Activated naive CD8-positive, alpha-beta T cell treated with anti-CD3 and anti-CD28 coated beads, Interleukin-2, amount 10 ng/mL, durations not matched to agents 7 days and 5 days (primary cell): ENCODE data around the gene PADI4. TPM values are rescaled to one million over a fixed set of nuclear protein-coding genes. Genes with fewer than 3 reads are reported as not detected.
"Not testable (repeated sequence)": the region's sequence is repeated elsewhere in the genome, so short reads cannot be mapped to it uniquely, and the experiment has no call there.

Experiments
- ATAC-seq: fragments of 150-1000 bp; cut with Tn5 transposase; one replicate; pipeline ENCODE4 v1.10.0; 2021; ENCODE audit warnings: low read depth, moderate library complexity
- POLR2A ChIA-PET: fragments of 350-600 bp; sonication (Branson Sonifier 250); formaldehyde crosslinking; loops from one replicate; lab custom pipeline; 2021; ENCODE audit warnings: antibody characterized with exemption; lab: Charles Lee
- DNase-seq: peaks from one replicate; pipeline ENCODE4 v3.0.0; 2021
- H3K27ac Mint-ChIP-seq: one replicate; pipeline ENCODE4 v1.8.0; 2022; ENCODE audit warnings: mild to moderate bottlenecking, mixed read lengths
- H3K27me3 Mint-ChIP-seq: one replicate; pipeline ENCODE4 v1.8.0; 2022; ENCODE audit warnings: mild to moderate bottlenecking, moderate library complexity, mixed read lengths
- H3K36me3 Mint-ChIP-seq: one replicate; pipeline ENCODE4 v1.8.0; 2021; ENCODE audit warnings: mild to moderate bottlenecking, mixed read lengths
- H3K4me1 Mint-ChIP-seq: one replicate; pipeline ENCODE4 v1.8.0; 2021; ENCODE audit warnings: mixed read lengths
- H3K4me3 Mint-ChIP-seq: one replicate; pipeline ENCODE4 v1.8.0; 2022; ENCODE audit warnings: mild to moderate bottlenecking, moderate library complexity, mixed read lengths
- H3K9me3 Mint-ChIP-seq: one replicate; pipeline ENCODE4 v1.8.0; 2021; ENCODE audit warnings: mixed read lengths
- microRNA-seq: library from miRNA; unstranded; fragments of <30 nt; microRNA quantifications from one replicate; pipeline ENCODE4 v1.2.0, GENCODE V29; 2022
- total RNA-seq, 2 experiments: library from RNA; stranded (reverse); gene quantifications; one replicate each; pipeline ENCODE4 v1.2.3, GENCODE V29; 2021

Gene PADI4
- total RNA-seq, 2 experiments from 2014 or later = 4.3 to 4.9 TPM

GRCh38 chr1:17404820-17405219, 96.8 kb downstream of the PADI4 start:
- no peak for ATAC-seq
- Mint-ChIP-seq H3K4me1 (no peaks in the 10 kb centered on the region), H3K27ac (no peak overlapping the region)

DNA sequence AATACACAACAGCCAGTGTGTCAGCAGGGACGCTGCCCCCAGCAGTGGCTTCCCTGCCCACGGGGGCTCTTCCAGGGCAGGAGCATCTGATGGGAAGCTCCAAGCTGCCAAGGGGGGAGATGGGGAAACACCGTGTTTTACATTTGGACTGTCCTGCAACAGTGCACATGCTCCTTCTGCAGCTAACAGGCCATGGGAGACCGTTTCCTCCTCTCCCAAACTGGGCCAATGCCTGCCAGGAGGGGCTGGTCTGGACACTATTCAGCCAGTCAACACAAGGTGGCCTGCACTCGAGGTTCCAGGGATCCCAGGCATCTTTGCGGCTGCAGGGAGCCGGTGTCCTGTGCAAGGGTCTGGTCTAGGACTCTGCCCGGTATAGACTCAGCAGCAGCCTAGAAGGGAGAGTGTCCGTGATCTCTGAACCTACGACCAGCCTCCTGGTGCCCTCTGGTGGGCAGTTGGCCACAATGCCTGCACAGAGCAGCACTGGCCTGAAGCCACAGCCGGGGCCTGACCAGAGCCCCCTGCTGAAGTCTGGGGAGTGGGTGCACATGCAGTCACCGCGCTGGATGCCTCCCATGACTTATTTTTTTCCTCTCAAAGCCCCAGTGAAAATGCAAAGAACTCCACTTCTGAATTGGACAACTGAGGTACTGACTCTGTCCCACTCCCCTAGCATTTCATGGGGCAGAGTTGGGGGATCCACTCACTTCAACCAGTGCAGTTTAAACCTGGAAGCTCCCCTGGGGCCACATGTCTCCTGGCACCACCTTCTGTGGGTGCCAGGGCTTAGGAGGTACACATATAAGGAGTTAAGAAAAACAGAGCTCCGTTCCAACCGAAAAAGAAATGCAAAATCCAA, 98.1 kb downstream of the PADI4 start:
- H3K27ac Mint-ChIP-seq = no peak overlapping the region
- H3K9me3 Mint-ChIP-seq = no peaks in the 10 kb centered on the region
- POLR2A ChIA-PET = no interaction called here
- H3K4me3 Mint-ChIP-seq = no peak overlapping the region
- H3K4me1 Mint-ChIP-seq = no peaks in the 10 kb centered on the region
- peaks cover 20% of the 10 kb centered on the region for H3K36me3 Mint-ChIP-seq
- ATAC-seq (peak; percentile 72), DNase-seq (peak; percentile 61)
- H3K27me3 Mint-ChIP-seq = no peaks in the 10 kb centered on the region

More at GRCh38 chr1:17404820-17405219, 96.8 kb downstream of the PADI4 start:
- Mint-ChIP-seq H3K36me3 (peaks cover 17% of the 10 kb centered on the region), H3K27me3 (no peaks in the 10 kb centered on the region), H3K4me3 (no peak overlapping the region), H3K9me3 (no peaks in the 10 kb centered on the region)
- no peak for DNase-seq
- POLR2A ChIA-PET = interaction anchor here (0.6 kb wide), 1 partner anchor 45 kb away, joined by 3 read pairs; no protein-coding TSS in a partner anchor

DNA sequence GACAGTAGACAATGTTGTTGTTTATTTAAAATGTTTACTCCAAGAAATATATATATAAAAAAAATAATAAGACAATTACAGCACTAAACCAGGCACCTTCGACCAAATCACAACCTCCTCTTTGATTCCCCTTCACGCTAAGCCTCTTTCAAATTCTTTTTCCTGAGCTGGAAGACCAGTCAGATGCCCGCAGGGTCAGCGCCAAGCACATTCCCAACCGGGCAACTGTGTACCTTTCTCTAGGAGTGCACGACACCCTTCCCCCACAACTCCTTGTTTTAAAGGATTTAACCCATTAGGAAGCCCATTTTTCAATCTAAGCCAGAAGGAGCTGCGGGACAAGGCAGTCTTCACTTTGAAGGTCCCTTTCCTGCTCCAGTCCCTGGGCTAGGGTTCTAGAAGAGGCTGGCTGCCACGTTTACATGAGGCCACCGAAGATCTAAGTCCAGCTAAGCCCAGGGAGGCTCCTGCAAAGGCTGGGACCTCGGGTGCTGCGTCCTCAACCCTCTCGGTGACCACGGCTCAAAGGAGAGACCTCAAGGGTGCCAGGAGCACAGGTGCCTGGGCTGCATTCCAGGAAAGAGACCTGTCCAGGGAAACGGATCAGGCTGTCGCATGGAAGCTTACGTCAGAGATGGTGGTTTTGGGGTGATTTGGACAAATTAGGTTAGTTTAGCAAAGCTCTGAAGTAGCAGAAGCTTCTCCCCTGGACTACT, 98.9 kb downstream of the PADI4 start:
- H3K36me3 Mint-ChIP-seq = peaks cover 23% of the 10 kb centered on the region
- DNase-seq, H3K27me3 Mint-ChIP-seq, H3K4me3 Mint-ChIP-seq, ATAC-seq, H3K9me3 Mint-ChIP-seq, H3K4me1 Mint-ChIP-seq, POLR2A ChIA-PET, H3K27ac Mint-ChIP-seq: not testable (repeated sequence)

GRCh38 chr1:17407786-17408514, 100.0 kb downstream of the PADI4 start:
- POLR2A ChIA-PET, H3K27me3 Mint-ChIP-seq, H3K4me3 Mint-ChIP-seq, DNase-seq, ATAC-seq, H3K9me3 Mint-ChIP-seq, H3K4me1 Mint-ChIP-seq, H3K27ac Mint-ChIP-seq: not testable (repeated sequence)
- peaks cover 26% of the 10 kb centered on the region for H3K36me3 Mint-ChIP-seq

DNA sequence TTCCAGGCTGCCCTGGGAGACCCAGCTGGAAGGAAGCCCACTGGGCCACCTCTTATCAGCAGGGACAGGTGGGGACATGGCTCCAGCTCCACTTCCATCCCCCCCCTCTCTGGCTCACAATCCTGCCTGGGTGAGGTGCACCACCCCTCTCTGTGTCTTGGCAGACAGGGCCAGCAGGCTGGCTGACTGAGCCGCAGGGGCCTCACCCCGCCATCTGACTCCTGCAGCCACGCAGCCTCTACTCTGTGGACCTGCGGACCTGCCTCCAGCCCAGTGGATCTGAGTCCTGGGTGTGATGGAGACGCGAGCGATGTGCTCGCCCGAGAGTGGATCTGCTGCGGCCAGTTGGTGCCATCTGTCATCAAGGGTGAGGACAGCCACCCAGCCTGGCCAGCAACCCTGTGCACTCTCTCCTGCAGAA, 101.4 kb downstream of the PADI4 start:
- Mint-ChIP-seq H3K36me3 (peaks cover 32% of the 10 kb centered on the region), H3K4me3 (no peak overlapping the region), H3K4me1 (no peaks in the 10 kb centered on the region), H3K27ac (no peak overlapping the region), H3K9me3 (no peaks in the 10 kb centered on the region), H3K27me3 (no peaks in the 10 kb centered on the region)
- POLR2A ChIA-PET = no interaction called here
- DNase-seq (no peak), ATAC-seq (no peak)

DNA sequence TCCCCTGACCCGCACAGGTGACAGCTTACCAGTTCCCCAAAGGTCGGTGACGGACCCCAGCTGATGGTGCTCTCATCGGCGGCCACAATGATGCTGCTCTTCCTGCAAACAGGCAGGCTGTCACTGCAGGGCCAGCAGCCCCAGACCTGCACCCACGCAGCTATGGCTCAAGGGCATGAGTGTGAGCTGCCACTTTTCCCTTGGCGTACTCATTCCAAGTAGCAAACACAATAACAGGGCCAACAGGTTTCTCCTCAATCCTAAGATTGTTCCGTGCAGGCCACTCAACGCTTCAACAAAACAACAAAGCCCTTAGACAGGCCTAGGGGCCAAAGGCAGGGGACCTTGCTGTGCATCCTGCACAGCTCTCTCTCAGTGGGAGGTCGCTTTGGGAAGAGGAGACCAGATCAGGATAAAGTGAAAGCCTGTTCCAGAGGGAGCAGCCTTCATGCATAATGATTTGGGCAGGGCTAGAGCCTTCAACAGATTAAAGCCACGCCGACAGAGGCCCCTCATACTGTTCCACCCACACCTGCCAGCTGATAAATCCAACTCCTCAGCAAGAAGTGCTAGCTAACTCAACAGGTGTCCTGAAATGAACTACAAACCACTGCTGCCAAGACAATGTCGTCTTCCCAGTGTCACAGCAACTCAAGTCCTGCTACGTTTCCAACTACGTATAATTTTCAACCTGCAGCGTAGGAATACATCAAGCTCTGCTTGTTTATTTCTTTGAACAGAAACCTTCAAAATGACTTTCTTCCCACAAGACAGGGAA, 104.3 kb downstream of the PADI4 start:
- Mint-ChIP-seq H3K4me1 (peaks cover 7% of the 10 kb centered on the region), H3K36me3 (peaks cover 46% of the 10 kb centered on the region), H3K4me3 (no peak overlapping the region), H3K27ac (no peak overlapping the region), H3K27me3 (no peaks in the 10 kb centered on the region), H3K9me3 (no peaks in the 10 kb centered on the region)
- DNase-seq (no peak), ATAC-seq (no peak)
- POLR2A ChIA-PET = no interaction called here

Small RNA genes lying within 50 kb of the gene (microRNA-seq; reads per million reads assigned to microRNA genes)
- gene MIR3972 = not detected

Other genes with a start within 250 kb of the PADI4 start
- gene PADI2, start 188.7 kb upstream of the PADI4 start, total RNA-seq = under 1 TPM; 0.08 to 0.23 TPM
- not detected for gene PADI1, start 103.1 kb upstream of the PADI4 start, total RNA-seq
- not detected for gene PADI3, start 59.1 kb upstream of the PADI4 start, total RNA-seq
- gene PADI6, start 64.0 kb downstream of the PADI4 start, total RNA-seq = not detected
- 100 to 1,000 TPM; 106 to 113 TPM for gene RCC2, start 131.5 kb downstream of the PADI4 start, total RNA-seq
- gene ARHGEF10L, start 231.5 kb downstream of the PADI4 start, total RNA-seq = under 1 TPM; 0.39 to 0.48 TPM